Suppressor macrophage treated with lipopolysaccharide for 1 hour (primary cell): ENCODE results near the gene EBF3.

Source experiments
- DNase-seq, 3 donors: peaks; one replicate each; pipeline ENCODE4 v3.0.0-alpha.2; 2020 to 2022

Gene EBF3

DNA sequence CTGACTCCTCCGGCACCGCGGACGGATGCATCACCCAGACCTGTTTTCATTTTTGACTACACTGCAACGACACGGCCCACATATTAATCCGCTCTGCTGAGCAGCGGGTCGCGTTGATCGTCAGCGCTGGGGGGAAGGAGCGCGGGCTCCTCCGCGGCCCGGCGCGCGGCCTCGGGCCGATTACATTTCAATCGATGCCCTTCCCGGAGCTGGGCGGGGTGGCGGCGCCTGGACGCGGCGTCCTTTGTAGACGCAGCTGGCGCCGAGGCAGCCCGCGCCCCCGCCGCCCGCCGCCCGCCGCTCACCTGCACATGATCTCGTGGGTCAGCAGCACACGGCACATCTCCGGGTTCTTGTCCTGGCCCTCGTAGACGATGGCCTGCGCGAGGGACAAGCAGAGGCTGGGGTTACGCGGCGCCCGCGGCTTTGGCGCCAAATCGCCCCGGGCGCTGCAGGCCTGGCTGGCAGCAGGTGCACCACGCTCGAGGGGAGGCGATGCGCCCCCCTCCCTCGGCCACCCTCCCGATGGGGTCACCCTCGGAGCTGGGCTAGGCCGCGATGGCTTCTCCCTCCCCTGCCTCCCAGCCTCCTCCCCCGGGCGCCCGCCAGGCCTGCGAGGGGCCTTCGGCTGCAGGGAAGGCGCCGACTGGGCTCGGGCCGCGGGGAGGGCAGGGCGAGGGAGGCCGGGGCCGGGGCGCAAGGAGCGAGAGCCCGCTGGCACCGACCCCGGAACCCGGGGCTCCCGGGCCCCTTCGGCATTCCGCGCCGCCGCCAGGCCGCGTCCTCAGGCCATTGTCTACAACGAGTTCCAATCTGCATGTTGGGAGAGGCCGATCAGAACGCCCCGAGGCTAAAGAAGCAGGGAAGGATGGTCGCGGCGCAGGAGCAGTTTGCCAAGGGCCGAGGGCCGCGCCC is 5.2 kb downstream of the EBF3 start:
- no peak for DNase-seq

DNA sequence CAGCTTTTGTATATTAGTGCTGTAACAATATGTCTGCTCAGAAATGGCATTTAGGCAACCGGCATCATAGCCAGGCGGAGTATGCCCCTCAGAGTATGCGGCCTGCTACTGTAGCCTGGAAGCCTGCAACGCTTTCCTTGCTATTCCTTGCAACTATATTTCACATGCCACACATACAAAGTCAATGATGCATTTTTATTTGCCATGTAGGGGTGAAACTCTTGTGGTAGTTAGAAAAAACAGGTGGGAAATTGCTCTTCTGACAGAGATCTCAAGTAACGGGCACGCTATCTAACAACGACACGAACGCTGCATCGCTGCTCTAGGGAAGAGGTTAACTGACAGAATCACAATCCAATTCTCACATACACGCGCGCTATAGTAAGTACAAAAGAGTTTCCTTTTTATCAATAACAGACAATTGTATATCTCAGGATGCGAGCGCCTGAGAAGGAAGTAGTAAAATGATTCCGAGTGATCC is 5.9 kb downstream of the EBF3 start:
- no peak for DNase-seq

- no peak for DNase-seq
Measured at GRCh38 chr10:129956876-129957673, 7.0 kb downstream of the EBF3 start.

- DNase-seq = no peak
Measured at GRCh38 chr10:129956286-129956670, 7.8 kb downstream of the EBF3 start.

DNA sequence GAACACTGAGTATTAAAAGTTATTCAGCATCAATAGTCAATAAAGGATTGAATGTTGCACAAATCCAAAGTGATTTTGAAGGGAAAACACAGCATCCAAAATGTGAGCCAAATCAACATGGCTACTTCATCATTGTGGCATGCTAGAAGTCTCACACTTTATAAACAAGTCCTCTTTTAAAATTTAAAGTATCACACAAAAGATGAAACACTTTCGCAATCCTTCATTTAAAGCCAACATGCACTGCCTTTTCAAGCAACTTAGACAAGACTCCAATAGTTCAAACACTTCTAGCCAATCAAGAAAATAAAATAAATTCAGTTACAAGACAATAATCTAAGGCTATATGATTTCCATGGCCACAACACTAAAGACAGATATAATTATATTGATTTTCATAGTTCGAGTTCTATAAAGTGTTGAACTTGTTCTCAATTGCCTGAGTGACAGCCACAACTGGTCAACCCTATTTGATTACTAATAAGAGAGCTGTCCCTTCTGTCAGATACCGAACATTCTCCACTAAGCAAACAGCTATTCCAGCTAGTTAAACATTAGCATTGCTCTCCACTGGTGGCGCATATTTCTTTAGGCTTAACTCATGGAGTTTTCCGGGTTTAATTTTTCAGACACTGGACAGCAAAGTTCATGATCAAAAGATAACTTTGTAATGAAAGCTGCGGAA is 8.3 kb downstream of the EBF3 start:
- no peak for DNase-seq

DNA sequence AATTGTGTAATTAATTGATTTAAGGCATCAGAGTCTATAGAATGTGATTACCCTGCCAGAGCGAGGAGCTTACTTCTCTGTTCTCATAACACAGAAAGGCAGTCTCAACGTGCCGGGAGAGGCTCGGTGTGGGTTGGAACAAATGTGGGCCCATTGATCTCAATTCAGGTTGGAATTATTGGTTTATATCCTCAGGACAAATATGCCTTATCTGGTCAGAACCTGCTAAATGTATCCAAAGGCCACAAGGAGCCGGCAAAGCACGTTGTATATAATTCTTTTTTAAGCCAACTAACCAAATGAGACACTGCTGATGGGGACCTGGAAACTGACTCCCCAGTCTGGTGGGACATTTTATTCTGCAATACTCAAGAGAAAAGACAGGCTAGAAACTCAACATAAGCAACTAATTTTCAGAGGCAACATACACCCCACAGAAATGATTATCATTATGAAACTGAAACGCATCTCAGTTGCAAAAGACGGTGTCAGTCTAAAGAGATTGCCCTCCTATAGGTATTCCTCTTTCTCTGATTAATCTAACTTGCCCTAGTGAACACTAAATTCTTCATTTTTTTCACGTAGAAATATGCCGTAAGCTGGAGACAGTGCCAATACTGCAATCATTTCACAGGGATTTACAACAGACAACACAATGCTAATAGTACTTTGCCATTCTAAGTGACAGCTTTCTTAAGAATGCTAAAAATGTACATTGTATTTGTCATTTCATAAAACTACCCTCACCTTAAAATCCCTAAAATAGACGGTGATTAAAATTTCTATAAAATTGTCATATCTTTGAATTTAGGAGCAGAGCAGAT is 9.4 kb downstream of the EBF3 start:
- DNase-seq = no peak

GRCh38 chr10:129953119-129954051 is 10.7 kb downstream of the EBF3 start:
- no peak for DNase-seq

GRCh38 chr10:129952378-129953118 is 11.5 kb downstream of the EBF3 start:
- DNase-seq = no peak

- no peak for DNase-seq
Measured at GRCh38 chr10:129951970-129952265, 12.2 kb downstream of the EBF3 start.

DNA sequence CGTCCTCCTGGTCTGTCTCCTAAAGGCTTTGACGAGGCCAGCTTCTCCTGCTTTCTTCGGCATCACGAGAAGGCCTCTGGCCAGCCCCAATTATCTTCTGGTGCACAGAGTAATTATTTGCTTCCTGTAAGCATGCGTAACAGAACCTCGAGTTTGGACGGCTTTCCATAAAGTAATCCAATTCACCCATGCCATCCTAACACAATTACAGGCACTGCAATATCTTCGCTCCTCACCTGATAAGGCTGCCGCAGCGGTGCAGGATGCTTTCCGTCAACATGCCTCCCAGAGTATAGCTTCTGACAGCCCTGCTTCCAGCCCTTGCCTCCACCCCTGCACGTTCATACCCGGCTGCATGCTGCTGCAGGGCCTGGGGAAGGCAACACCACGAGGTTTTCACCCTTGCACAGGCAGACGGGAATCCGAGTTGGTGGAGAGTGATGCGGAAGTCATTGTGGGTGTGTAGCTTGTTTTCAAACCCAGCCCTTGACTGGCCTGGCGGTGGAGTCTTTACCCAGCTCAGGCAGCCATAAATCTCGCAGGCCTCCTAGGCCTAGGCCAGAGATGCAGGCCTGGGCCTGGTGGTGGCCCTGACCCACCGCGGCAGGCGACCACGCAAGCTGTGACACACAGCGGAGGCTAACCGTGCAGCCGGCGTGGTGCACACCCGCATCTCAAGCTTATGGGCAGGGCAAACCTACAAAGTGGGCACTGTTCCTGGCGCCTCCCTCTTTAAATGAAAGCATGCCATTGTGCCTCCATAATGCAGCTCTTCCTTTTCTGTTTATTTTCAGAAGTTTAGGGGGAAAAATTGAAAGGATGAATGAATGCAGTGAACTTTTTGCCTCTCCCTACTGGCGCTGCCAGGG is 12.7 kb downstream of the EBF3 start:
- DNase-seq = no peak

DNA sequence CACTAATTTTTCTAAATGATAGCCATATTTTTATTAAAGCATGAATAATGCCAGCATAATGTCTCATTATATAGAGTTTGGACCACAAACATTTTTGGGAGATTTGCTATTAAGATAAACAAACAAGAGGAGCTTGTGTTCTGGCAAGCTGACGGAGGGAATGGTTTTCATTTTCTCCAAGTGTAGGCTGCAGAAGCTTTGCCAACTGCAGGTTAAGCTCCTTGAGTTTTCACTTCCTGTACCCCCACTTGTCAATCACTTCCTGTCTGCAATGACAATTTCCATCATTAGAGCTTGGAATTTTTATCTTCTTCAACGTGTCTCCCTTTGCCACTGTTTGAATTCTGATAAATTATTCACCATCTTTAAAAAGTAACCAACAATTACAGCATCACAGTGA is 13.4 kb downstream of the EBF3 start:
- DNase-seq = no peak

DNA sequence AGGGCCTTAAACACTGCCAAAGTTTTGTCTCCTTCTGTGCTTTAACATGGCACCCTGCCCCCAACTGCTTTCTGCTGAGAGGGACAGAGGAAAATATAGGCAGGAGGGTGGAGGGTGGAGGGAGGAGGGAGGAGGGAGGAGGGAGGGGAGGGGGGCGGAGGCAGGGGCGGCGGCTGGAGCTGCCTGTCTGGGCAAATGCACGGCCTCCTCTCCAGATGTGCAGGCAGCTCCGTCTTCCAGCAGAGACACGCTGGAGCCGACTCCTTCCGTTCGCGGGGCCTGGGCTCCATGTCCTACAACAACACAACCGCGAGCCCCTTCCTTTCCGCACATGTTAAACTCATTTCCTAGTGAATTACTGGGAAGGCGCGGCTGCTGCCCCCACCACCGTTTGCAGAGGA is 14.2 kb downstream of the EBF3 start:
- DNase-seq = no peak

- no peak for DNase-seq
Measured at GRCh38 chr10:129949411-129949810, 14.7 kb downstream of the EBF3 start.

DNA sequence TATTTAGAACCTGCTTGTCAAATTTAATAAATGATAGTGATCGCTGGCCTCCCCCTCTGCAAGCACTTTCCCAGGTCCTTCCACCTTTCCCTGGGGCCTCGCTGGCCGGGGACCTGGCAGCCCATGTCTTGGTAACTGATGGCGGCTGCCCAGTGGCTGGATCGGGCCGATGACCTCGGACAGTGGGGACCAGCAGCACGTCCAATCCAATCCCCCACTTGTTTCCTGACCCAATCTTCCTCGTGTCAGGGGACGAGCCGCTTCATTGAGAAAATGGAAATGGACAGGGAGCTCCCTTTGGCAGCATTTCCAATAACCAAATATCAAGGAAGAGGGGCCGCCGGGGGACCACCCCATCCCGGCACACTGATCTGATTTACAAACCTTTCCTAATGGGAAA is 17.2 kb downstream of the EBF3 start:
- DNase-seq = no peak

GRCh38 chr10:129945941-129946760 is 17.9 kb downstream of the EBF3 start:
- no peak for DNase-seq

DNA sequence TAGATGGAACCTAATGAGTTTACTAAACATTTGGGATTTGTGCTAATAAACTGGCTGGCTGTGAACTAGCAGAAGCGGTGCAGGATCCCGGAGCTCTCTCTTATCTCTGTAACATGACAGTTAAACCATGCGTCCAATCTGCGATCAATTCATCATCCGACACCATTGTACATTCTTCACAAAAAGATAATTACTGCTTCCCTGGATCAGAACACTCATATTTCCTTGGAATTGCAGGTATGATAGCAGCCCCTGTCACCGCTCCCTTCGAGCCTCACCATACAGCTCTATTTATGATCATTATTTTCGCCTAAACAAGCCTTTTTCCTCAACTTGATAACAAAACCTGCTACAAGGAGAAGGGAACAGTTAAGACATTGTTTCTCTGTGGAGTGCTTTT is 18.5 kb downstream of the EBF3 start:
- no peak for DNase-seq

- no peak for DNase-seq
Measured at GRCh38 chr10:129945064-129945463, 19.0 kb downstream of the EBF3 start.

- no peak for DNase-seq
Measured at GRCh38 chr10:129944456-129944855, 19.6 kb downstream of the EBF3 start.
